WI38 (cell line): ENCODE measurements around the gene CREB3L4.
"Not testable (repeated sequence)": the region's sequence is repeated elsewhere in the genome, so short reads cannot be mapped to it uniquely, and the experiment has no call there.

ENCODE experiments used
- H3K4me3 ChIP-seq: 2 replicates; pipeline ENCODE4 v1.5.1; 2011; ENCODE audit warnings: low read depth, mild to moderate bottlenecking, control low read depth, low read length
- TF ChIP-seq, protein P1 (sequence below): IDR thresholded peaks from 2 replicates; pipeline ENCODE4 v1.5.1; 2012; ENCODE audit warnings: low read depth, mild to moderate bottlenecking, control low read depth, low read length

The CREB3L4 gene

GRCh38 chr1:153990468-153991150 is 22.9 kb downstream of the CREB3L4 start, which contains the start of gene RPS27:
RPS27 (plus strand) TSS chr1:153990762; CDS start chr1:153990797, 35 bp downstream.
- TF ChIP-seq, protein P1, sequence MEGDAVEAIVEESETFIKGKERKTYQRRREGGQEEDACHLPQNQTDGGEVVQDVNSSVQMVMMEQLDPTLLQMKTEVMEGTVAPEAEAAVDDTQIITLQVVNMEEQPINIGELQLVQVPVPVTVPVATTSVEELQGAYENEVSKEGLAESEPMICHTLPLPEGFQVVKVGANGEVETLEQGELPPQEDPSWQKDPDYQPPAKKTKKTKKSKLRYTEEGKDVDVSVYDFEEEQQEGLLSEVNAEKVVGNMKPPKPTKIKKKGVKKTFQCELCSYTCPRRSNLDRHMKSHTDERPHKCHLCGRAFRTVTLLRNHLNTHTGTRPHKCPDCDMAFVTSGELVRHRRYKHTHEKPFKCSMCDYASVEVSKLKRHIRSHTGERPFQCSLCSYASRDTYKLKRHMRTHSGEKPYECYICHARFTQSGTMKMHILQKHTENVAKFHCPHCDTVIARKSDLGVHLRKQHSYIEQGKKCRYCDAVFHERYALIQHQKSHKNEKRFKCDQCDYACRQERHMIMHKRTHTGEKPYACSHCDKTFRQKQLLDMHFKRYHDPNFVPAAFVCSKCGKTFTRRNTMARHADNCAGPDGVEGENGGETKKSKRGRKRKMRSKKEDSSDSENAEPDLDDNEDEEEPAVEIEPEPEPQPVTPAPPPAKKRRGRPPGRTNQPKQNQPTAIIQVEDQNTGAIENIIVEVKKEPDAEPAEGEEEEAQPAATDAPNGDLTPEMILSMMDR, result no peak
- peak within 1 kb of the TSS; percentile 96 for H3K4me3 ChIP-seq

DNA sequence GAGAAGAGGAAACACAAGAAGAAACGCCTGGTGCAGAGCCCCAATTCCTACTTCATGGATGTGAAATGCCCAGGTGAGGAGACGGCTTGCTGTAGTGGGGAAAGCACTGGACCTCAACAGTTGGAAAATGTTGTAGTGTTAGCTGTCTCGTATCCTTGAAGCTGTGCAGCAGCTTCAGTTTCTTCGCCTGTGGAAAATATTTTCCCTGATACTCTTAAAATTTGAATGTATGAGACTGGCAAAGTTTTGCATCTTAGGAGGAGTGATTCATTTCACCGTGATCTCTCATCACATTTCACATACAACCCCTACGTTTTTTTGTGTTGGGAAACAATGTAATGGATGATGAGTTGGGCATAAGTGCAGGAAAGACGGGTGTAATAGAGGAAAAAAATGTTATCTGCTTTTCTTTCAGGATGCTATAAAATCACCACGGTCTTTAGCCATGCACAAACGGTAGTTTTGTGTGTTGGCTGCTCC is 23.5 kb downstream of the CREB3L4 start:
- TF ChIP-seq, protein P1, result no peak
- peak overlapping the region; percentile 96 for H3K4me3 ChIP-seq

DNA sequence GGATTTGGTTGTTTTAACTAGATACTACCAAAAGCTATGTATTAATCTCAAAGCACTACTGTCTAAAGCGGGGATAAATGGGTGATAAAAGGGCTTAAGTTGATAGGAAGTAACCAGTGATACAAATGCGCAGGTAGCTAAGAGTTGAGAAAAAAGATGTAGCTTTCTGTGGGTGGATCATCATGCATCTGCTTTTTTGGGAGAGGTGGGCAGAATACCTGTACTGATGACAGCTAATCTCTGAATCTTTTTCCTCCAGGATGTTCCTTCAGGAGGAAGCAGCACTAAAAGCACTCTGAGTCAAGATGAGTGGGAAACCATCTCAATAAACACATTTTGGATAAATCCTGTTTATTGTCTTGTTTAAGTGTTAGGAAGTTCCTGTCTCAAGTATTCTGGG is 24.1 kb downstream of the CREB3L4 start:
- TF ChIP-seq, protein P1, result no peak
- H3K4me3 ChIP-seq, result peak overlapping the region; percentile 96

DNA sequence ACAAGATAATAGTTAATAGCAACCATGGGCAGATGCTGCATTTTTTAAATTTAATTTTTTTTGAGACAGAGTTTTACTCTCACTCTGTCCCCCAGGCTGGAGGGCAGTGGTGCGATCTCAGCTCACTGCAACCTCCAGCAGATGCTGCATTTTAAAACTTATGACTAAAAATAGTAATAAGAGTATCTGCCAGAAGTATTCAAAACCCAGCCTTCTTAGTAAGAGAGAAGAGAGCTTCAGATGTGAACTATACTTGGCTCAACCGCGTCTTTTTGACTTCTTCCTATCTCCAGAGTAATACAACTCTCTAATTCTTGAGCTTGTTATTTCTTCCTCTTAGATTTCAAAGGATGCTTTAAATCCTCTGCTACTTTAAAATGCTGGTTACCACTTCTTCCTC is 27.5 kb downstream of the CREB3L4 start:
- H3K4me3 ChIP-seq, result no peak overlapping the region
- TF ChIP-seq, protein P1, result no peak

DNA sequence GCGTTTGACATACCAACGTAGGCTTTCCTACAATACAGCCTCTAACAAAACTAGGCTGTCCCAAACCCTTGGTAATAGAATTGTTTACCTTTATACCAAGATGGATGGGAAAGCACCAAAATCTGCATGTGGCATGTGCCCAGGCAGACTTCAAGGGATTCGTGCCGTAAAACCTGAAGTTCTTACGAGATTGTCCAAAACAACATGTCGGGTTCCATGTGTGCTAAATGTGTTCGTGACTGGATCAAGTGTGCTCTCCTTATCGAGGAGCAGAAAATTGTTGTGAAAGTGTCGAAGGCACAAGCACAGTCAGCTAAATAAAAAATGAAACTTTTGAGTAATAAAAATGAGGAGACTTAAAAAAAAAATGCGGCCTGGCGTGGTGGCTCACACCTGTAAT is 27.9 kb downstream of the CREB3L4 start:
- H3K4me3 ChIP-seq, result no peak overlapping the region

DNA sequence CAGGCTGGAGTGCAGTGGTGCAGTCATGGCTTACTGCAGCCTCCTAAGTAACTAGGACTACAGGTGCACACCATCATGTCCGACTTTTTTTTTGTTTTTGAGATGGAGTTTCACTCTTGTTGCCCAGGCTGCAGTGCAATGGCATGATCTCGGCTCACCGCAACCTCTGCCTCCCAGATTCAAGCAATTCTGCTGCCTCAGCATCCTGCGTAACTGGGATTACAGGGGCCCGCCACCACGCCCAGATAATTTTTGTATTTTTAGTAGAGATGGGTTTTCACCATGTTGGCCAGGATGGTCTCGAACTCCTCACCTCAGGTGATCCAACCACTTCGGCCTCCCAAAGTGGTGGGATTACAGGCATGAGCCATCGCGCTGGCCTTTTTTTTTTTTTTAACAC is 29.2 kb downstream of the CREB3L4 start:
- not testable (repeated sequence) for H3K4me3 ChIP-seq

More for the DNA sequence above, 27.9 kb downstream of the CREB3L4 start:
- TF ChIP-seq, protein P1, result no peak

- H3K4me3 ChIP-seq, result no peak overlapping the region
- TF ChIP-seq, protein P1, result no peak
These were observed 32.7 kb downstream of the CREB3L4 start for GRCh38 chr1:154000420-154000819.

DNA sequence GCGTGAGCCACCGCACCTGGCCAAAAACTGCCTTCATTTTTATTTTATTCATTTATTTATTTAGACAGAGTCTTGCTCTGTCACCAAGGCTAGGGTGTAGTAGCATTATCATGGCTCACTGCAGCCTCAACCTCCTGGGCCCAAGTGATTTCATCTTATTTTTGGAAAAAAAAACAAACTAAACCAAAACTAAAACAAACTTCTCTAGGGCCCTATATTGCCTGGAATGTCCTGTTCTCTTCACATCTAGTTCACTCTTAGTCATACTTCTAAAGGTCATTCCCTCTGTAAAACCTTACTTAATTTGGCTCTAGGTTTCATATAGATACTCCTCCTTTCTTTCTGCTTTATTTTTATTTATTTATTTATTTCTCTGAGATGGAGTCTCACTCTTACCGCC is 38.4 kb downstream of the CREB3L4 start:
- H3K4me3 ChIP-seq, result no peak overlapping the region
- TF ChIP-seq, protein P1, result no peak
